Activated B cell treated with CpG ODN at 0.5 μM for 24 hours (primary cell): ENCODE data around the gene RRAGC. TPM values are rescaled to one million over a fixed set of nuclear protein-coding genes. Genes with fewer than 3 reads are reported as not detected.

Source experiments
- ATAC-seq: fragments of 200-7000 bp; cut with Tn5 transposase; one replicate; pipeline ENCODE4 v1.10.0; 2021; ENCODE audit warnings: low read depth, mild to moderate bottlenecking, moderate library complexity
- CTCF ChIA-PET: fragments of 350-600 bp; sonication (Branson Sonifier 250); formaldehyde crosslinking; loops from one replicate; lab custom pipeline; 2021; ENCODE audit warnings: antibody characterized with exemption; lab: Charles Lee
- POLR2A ChIA-PET: fragments of 350-600 bp; sonication (Branson Sonifier 250); formaldehyde crosslinking; loops from one replicate; lab custom pipeline; 2021; ENCODE audit warnings: antibody characterized with exemption; lab: Charles Lee
- DNase-seq: peaks from one replicate; pipeline ENCODE4 v3.0.0; 2022
- H3K27ac Mint-ChIP-seq: one replicate; pipeline ENCODE4 v1.8.0; 2020; ENCODE audit warnings: mixed read lengths
- H3K27me3 Mint-ChIP-seq: one replicate; pipeline ENCODE4 v1.8.0; 2021; ENCODE audit warnings: mixed read lengths
- H3K36me3 Mint-ChIP-seq: one replicate; pipeline ENCODE4 v1.8.0; 2021; ENCODE audit warnings: low read depth, mixed read lengths
- H3K4me1 Mint-ChIP-seq: one replicate; pipeline ENCODE4 v1.8.0; 2021; ENCODE audit warnings: mixed read lengths
- H3K4me3 Mint-ChIP-seq: one replicate; pipeline ENCODE4 v1.8.0; 2020; ENCODE audit warnings: mild to moderate bottlenecking, mixed read lengths
- H3K9me3 Mint-ChIP-seq: one replicate; pipeline ENCODE4 v1.8.0; 2020; ENCODE audit warnings: mixed read lengths
- CTCF ChIP-seq: fragments of 200-600 bp; IDR thresholded peaks from one replicate; pipeline ENCODE4 v1.8.0; 2022; ENCODE audit warnings: antibody characterized with exemption, mild to moderate bottlenecking
- intact Hi-C: fragments of 100-400 bp; cut with micrococcal nuclease; formaldehyde crosslinking; loops from one replicate; pipeline ENCODE4 v1.15.1; 2024
- total RNA-seq: library from RNA; stranded (reverse); gene quantifications from 2 replicates; pipeline ENCODE4 v1.2.3, GENCODE V29; 2022

RRAGC gene
- total RNA-seq, 1 donor from 2014 or later = 35.9 TPM

GRCh38 chr1:38873027-38873969, 13.7 kb upstream of the RRAGC start, which contains the start of gene MYCBP:
MYCBP (minus strand) TSS chr1:38873348; CDS start chr1:38873305, 43 bp downstream.
- Mint-ChIP-seq H3K27ac (peak within 1 kb of the TSS; percentile 83), H3K4me1 (peaks cover 23% of the 10 kb centered on the region), H3K36me3 (peaks cover 4% of the 10 kb centered on the region), H3K4me3 (peak within 1 kb of the TSS; percentile 92), H3K9me3 (no peaks in the 10 kb centered on the region), H3K27me3 (no peaks in the 10 kb centered on the region)
- TF ChIP-seq CTCF = no peak
- DNase-seq (peak; percentile 97), ATAC-seq (peak; percentile 99)
- ChIA-PET CTCF (interaction anchor here (1.5 kb wide), 1 partner anchor 17 kb away, joined by 5 read pairs; no protein-coding TSS in a partner anchor), POLR2A (interaction anchor here (0.5 to 2.3 kb wide), 6 partner anchors 11 to 652 kb away, joined by 3 to 11 read pairs (median 8); partner anchors contain the start of genes NDUFS5 and RRAGC)
- intact Hi-C loops = loop anchor here (1.0 to 10.0 kb wide), 5 partner anchors 14 to 1181 kb away; partner anchors contain the start of genes AKIRIN1, CDCA8 and RRAGC

GRCh38 chr1:38872401-38873026, 12.9 kb upstream of the RRAGC start:
- POLR2A ChIA-PET = interaction anchor here (0.5 to 2.3 kb wide), 4 partner anchors 10 to 154 kb away, joined by 3 to 9 read pairs (median 8); partner anchors contain the start of genes NDUFS5 and RRAGC
- H3K27ac Mint-ChIP-seq = peak overlapping the region; percentile 83
- TF ChIP-seq CTCF = no peak

GRCh38 chr1:38870996-38871395, 11.4 kb upstream of the RRAGC start:
- H3K27ac Mint-ChIP-seq = no peak overlapping the region
- DNase-seq (no peak), ATAC-seq (no peak)
- peaks cover 29% of the 10 kb centered on the region for H3K4me1 Mint-ChIP-seq
- POLR2A ChIA-PET = interaction anchor here (0.6 to 0.7 kb wide), 2 partner anchors 78 to 1231 kb away, joined by 4 to 7 read pairs; no protein-coding TSS in a partner anchor
- intact Hi-C loops = loop anchor here (10.0 kb wide), 1 partner anchor 394 kb away; no protein-coding TSS in a partner anchor
- no peaks in the 10 kb centered on the region for H3K9me3 Mint-ChIP-seq
- H3K4me3 Mint-ChIP-seq = no peak overlapping the region
- no peaks in the 10 kb centered on the region for H3K27me3 Mint-ChIP-seq
- CTCF ChIA-PET = no interaction called here
- peaks cover 18% of the 10 kb centered on the region for H3K36me3 Mint-ChIP-seq
- no peak for TF ChIP-seq CTCF

More at GRCh38 chr1:38872401-38873026, 12.9 kb upstream of the RRAGC start:
- peaks cover 9% of the 10 kb centered on the region for H3K36me3 Mint-ChIP-seq
- DNase-seq (no peak), ATAC-seq (peak; percentile 5)
- H3K4me1 Mint-ChIP-seq = peaks cover 29% of the 10 kb centered on the region
- H3K9me3 Mint-ChIP-seq = no peaks in the 10 kb centered on the region
- peak overlapping the region; percentile 92 for H3K4me3 Mint-ChIP-seq
- CTCF ChIA-PET = interaction anchor here (1.5 kb wide), 1 partner anchor 16 kb away, joined by 5 read pairs; no protein-coding TSS in a partner anchor
- intact Hi-C loops = loop anchor here (1.0 to 10.0 kb wide), 5 partner anchors 13 to 1180 kb away; partner anchors contain the start of genes AKIRIN1, CDCA8 and RRAGC
- H3K27me3 Mint-ChIP-seq = no peaks in the 10 kb centered on the region

GRCh38 chr1:38867208-38867607, 7.6 kb upstream of the RRAGC start:
- H3K27me3 Mint-ChIP-seq = no peaks in the 10 kb centered on the region
- CTCF ChIA-PET = no interaction called here
- no peak for TF ChIP-seq CTCF
- no peak overlapping the region for H3K27ac Mint-ChIP-seq
- H3K36me3 Mint-ChIP-seq = peaks cover 43% of the 10 kb centered on the region
- peaks cover 20% of the 10 kb centered on the region for H3K4me1 Mint-ChIP-seq
- H3K9me3 Mint-ChIP-seq = no peaks in the 10 kb centered on the region
- ATAC-seq (no peak), DNase-seq (no peak)
- no peak overlapping the region for H3K4me3 Mint-ChIP-seq
- POLR2A ChIA-PET = no interaction called here
- intact Hi-C loops = no loop called here
